SK-N-SH (cell line): Measurements from ENCODE around the gene ACOT7.

Experiments
- ELF1 ChIP-seq: IDR thresholded peaks from 2 replicates; pipeline ENCODE4 v1.4.0; 2012
- EP300 ChIP-seq, 2 experiments: IDR thresholded peaks; 2 replicates each; pipeline versions ENCODE4 v1.4.0 to v1.6.1; 2012; ENCODE audit warnings: borderline replicate concordance in 1 of 2, low read depth in 1 of 2, low read length in 1 of 2
- MAX ChIP-seq: IDR thresholded peaks from 2 replicates; pipeline ENCODE4 v1.4.0; 2012; ENCODE audit warnings: low read depth
- MXI1 ChIP-seq: IDR thresholded peaks from 2 replicates; pipeline ENCODE4 v1.6.1; 2012; ENCODE audit warnings: mild to moderate bottlenecking, low read depth, low read length, improper control_type of control experiment
- POLR2AphosphoS5 ChIP-seq: IDR thresholded peaks from 2 replicates; pipeline ENCODE4 v1.6.1; 2012; ENCODE audit warnings: low read depth, low read length
- RAD21 ChIP-seq: IDR thresholded peaks from 2 replicates; pipeline ENCODE4 v1.6.1; 2012; ENCODE audit warnings: mild to moderate bottlenecking, low read length
- RCOR1 ChIP-seq: fragments of 150-350 bp; IDR thresholded peaks from 2 replicates; pipeline ENCODE4 v1.6.1; 2017; ENCODE audit warnings: antibody characterized with exemption, low read length
- RFX5 ChIP-seq: IDR thresholded peaks from 2 replicates; pipeline ENCODE4 v1.6.1; 2012; ENCODE audit warnings: mild to moderate bottlenecking, improper control_type of control experiment, low read length
- TCF12 ChIP-seq: IDR thresholded peaks from 2 replicates; pipeline ENCODE4 v1.4.0; 2012
- TF ChIP-seq, protein P1 (sequence below): fragments of 200-600 bp; sonication (generic); IDR thresholded peaks from 2 replicates; pipeline ENCODE4 v1.6.1; 2017; ENCODE audit warnings: antibody characterized with exemption, mild to moderate bottlenecking, moderate library complexity

DNA sequence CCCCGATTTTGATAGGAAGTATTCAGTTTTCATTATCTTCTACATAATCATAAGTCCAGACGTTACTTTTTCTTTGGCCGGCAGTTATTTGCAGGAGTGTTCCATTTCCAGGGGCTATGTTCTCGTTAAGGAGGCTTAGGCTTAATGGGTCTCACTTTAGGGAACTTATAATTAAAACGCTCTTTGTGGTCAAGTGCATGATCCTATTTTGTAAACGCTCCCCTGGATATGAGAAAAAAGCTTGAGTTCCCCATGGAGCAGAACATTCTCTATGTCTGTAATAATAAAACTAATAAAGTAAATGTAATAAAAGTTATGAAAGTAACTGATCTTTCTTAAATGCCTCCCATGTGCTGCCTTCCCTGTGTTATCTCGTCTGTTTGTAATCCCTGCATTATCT, 84.0 kb downstream of the ACOT7 start:
- TF ChIP-seq, protein P1, sequence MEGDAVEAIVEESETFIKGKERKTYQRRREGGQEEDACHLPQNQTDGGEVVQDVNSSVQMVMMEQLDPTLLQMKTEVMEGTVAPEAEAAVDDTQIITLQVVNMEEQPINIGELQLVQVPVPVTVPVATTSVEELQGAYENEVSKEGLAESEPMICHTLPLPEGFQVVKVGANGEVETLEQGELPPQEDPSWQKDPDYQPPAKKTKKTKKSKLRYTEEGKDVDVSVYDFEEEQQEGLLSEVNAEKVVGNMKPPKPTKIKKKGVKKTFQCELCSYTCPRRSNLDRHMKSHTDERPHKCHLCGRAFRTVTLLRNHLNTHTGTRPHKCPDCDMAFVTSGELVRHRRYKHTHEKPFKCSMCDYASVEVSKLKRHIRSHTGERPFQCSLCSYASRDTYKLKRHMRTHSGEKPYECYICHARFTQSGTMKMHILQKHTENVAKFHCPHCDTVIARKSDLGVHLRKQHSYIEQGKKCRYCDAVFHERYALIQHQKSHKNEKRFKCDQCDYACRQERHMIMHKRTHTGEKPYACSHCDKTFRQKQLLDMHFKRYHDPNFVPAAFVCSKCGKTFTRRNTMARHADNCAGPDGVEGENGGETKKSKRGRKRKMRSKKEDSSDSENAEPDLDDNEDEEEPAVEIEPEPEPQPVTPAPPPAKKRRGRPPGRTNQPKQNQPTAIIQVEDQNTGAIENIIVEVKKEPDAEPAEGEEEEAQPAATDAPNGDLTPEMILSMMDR: no peak
- TF ChIP-seq RCOR1 (no peak), RAD21 (no peak), TCF12 (no peak), MXI1 (no peak), EP300 (IDR thresholded peaks at IDR 0.05; ENCODE audit: borderline replicate concordance in 1 of 2, low read depth in 1 of 2, low read length in 1 of 2) (no peak), ELF1 (no peak), POLR2AphosphoS5 (no peak), MAX (no peak), RFX5 (no peak)
